GM21737 (cell line): ENCODE data around the gene EXOC6.

Experiments
- ATAC-seq: cut with Tn5 transposase; IDR thresholded peaks from one replicate; pipeline ENCODE4 v1.9.1; 2021; ENCODE audit warnings: mild to moderate bottlenecking, moderate library complexity; ENCODE audit not compliant: unreplicated experiment

EXOC6 gene

GRCh38 chr10:92999191-92999590, 150.9 kb downstream of the EXOC6 start:
- no peak for ATAC-seq

GRCh38 chr10:93006435-93007039, 158.2 kb downstream of the EXOC6 start:
- ATAC-seq: no peak

DNA sequence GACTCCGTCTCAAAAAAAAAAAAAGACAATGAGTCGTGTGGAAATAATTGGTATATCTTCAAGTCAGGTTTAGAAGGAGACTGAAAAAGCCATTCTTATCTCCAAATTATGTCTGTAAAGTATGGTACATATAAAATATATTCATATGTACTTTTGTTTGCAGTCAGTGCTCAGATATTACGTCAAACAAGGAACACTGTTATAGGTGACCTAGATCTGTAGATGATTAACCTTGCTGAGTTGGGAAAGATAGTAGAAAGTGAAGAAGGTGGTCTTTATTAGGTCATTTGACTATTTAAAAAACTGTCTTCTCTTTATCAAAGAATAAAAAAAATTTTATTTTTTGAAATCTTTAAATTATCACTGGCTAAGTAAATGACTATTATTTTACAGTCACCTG, 167.4 kb downstream of the EXOC6 start:
- ATAC-seq: no peak

- no peak for ATAC-seq
Observed at GRCh38 chr10:93023013-93023650, 174.8 kb downstream of the EXOC6 start.

- no peak for ATAC-seq
Observed at GRCh38 chr10:93026072-93026471, 177.8 kb downstream of the EXOC6 start.

DNA sequence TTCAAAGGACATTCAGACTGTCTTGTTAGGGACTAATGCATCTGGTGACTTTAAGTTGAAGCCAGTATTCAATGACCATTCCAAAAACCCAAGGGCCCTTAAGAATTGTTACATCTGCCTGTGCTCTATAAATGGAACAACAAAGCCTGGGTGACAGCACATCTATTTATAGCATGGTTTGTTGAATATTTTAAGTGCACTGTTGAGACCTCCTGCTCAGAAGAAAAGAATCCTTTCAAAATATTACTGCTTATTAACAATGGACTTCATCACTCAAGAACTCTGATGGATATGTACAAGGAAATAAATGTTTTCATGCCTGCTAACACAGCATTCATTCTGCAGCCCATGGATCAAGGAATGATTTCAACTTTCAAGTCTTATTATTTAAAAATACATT, 179.2 kb downstream of the EXOC6 start:
- no peak for ATAC-seq

DNA sequence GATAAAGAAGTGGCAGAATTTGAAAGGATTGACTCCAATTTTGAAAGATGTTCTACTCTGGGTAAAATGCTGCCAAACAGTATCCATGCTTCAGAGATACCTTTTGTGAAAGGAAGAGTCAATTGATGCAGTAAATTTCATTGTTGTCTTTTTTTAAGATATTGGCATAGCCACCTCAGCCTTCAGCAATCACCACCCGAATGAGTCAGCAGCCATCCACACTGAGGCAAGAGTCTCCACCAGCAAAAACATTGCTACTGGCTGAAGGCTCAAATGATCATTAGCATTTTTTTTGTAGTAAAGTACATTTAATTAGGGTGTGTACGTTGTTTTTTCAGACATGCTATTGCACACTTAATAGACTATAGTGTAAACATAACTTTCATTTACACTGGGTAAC, 180.6 kb downstream of the EXOC6 start:
- ATAC-seq: no peak

DNA sequence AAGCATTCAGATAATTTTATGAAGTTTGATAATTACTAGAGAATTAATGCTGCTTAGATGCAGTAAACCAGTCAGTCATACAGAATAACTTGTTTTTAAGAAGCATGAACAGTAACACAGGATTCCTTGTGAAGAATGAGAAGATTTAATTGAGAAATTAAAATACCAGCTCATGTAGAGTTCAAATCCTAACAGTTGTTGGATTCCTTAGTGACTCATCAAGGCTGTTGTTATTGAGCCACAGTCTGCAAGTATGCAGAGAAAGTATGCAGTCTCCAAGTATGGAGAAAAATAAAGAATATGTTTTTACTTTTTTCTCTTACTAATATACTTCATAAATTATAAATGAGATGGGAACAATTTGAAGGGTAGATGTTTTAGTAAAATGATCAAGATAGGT, 182.1 kb downstream of the EXOC6 start:
- no peak for ATAC-seq

- no peak for ATAC-seq
Observed at GRCh38 chr10:93032105-93032808, 183.9 kb downstream of the EXOC6 start.

- ATAC-seq: no peak
Observed at GRCh38 chr10:93032809-93033137, 184.5 kb downstream of the EXOC6 start.

DNA sequence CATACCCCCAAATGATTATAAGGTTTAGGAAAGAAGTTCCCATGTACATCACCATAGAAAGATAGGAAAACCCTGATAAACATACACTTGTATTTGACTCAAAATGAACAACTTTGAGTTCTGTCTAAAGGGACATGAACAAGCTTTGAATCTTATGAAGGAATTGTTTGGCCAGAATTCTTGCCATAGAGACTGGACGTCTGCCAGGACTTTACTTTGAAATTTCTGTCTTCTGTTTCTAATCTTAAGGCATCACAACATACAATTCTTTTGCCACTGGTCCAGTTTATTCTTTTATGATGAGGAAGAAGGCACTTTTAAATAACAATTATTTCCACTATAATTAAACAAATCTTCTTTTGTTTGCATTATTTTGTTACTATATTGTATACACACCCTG, 186.1 kb downstream of the EXOC6 start:
- ATAC-seq: no peak

GRCh38 chr10:93039110-93039509, 190.8 kb downstream of the EXOC6 start:
- ATAC-seq: no peak

- ATAC-seq: no peak
Observed at GRCh38 chr10:93039721-93040120, 191.4 kb downstream of the EXOC6 start.

DNA sequence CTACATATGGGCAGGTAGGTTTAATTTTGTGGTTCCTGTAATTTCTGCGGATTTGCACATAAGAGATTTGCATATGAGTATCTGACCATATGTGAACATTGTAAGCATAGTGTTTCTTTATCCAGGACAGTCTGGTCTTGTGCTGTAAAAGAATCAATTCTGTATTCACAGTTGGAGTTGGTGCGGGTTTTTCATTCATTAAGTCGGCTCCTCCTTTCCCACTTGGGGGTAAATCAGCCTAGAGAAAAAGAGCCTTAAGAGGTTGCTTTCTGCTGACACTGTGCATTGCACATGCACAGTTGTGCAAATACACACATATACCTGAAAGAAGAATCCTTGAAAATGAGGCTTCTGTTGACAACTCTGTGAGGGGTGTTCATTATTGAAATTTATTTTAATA, 206.2 kb downstream of the EXOC6 start:
- ATAC-seq: no peak

DNA sequence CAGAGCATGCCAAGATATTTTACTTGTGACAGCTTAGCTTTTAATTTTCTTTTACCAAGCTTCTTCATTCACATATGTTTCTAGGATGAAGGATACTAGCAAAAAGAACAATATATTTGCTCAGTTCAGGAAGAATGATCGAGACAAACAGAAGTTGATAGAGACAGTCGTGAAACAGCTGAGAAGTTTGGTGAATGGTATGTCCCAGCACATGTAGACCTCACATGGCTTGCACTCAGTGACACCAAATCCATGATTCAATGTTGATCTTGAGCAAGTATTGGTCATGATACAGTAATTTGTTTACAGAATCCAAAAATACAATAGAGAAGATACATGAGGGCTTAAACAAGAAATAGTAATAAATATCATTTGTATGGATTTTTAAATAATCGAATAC, 209.8 kb downstream of the EXOC6 start:
- no peak for ATAC-seq

DNA sequence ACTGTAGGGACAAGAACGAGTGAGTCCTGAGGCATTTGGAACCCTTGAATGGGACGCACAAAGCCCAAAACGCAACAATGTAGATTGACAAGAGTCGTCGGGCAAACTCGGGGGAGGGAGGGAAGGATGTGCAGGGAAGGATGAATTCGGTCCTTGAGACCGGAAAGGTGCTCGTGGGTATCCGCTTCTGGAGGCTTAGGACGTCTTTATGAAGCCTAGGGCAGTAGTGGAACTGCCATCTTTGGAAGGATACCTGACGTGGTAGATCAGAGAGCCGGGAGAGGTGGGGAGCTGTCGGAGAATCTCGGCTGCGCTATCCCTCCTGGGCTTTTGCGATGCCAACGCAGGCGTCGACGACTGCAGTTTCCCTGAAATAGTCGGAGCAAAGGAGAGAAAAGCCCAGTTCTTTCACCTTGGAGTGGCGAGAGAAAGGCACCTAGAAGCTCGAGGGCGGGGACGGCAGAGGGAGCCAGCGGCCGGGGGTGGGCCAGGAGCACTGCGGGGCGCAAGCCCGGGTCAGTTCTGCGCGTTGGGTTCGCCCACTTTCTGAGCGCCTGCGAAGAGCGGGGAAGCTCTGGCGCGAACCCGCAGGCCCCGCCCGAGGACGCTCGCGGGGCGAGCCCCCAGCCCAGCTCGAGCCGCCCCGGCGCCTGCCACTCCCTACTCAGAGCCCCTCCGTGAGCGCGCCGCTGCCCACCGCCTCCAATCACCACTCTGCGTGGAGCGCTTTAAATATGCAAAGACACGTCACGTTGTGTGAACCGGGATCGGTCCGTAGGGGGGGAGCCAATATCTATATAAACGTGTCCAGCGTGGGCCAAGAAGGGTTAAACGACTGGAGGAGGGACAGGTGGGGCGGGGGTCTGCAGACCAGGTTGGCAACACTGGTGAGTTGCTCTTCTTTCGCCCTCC, 211.9 kb downstream of the EXOC6 start, which contains the start of gene CYP26C1:
Gene CYP26C1, plus strand, starts transcription at position 824 of the 912 bp plus-strand sequence. CDS start 466 bp downstream, outside the sequence.
- no peak for ATAC-seq

GRCh38 chr10:93060887-93061593, 212.7 kb downstream of the EXOC6 start:
- no peak for ATAC-seq

- no peak for ATAC-seq
Observed at GRCh38 chr10:93061594-93062513, 213.5 kb downstream of the EXOC6 start.

DNA sequence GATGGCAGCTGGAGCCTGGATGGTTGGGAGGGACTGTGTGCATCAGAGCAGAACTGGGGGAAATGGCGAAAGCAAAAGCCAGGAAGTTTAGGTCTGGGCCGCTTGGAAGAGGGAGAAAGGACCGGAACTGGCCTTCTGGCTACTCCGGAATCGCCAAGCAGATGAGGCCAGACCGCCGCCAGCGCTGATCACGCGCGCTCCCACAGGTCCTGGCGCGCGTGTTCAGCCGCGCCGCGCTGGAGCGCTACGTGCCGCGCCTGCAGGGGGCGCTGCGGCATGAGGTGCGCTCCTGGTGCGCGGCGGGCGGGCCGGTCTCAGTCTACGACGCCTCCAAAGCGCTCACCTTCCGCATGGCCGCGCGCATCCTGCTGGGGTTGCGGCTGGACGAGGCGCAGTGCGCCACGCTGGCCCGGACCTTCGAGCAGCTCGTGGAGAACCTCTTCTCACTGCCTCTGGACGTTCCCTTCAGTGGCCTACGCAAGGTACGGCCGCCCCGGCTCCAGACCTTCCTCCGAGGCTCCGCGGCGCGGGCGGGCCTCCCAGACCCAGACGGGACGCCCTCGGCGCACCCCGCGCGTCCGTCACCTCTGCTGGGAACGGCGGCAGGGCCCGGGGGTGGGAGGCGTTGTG, 214.3 kb downstream of the EXOC6 start:
- ATAC-seq: no peak
